Stomach (tissue), 4 donors: ENCODE measurements around the gene RPS6KL1.

Source experiments
- POLR2A ChIP-seq, 4 donors: fragments of 450-650 bp; IDR thresholded peaks; one replicate each; pipeline ENCODE4 v1.6.1; 2016; ENCODE audit warnings: antibody characterized with exemption in 4 of 4, control low read depth in 2 of 4, mild to moderate bottlenecking in 1 of 4, moderate library complexity in 1 of 4
- POLR2AphosphoS5 ChIP-seq, 3 donors: sonication (generic); formaldehyde crosslinking; IDR thresholded peaks; one replicate each; pipeline ENCODE4 v1.6.1; 2016; ENCODE audit warnings: antibody characterized with exemption in 3 of 3
- TF ChIP-seq, protein P1 (sequence below), 7 experiments: fragments of 450-650 bp in 4 of 7; fragments of 200-600 bp in 3 of 7; sonication (generic) in 3 of 7; IDR thresholded peaks; one replicate each; pipeline ENCODE4 v1.5.1; 2016 to 2019; ENCODE audit warnings: antibody characterized with exemption in 7 of 7, control low read depth in 2 of 7, mild to moderate bottlenecking in 1 of 7

GRCh38 chr14:74868739-74869138, 54.3 kb downstream of the RPS6KL1 start:
- TF ChIP-seq, protein P1, sequence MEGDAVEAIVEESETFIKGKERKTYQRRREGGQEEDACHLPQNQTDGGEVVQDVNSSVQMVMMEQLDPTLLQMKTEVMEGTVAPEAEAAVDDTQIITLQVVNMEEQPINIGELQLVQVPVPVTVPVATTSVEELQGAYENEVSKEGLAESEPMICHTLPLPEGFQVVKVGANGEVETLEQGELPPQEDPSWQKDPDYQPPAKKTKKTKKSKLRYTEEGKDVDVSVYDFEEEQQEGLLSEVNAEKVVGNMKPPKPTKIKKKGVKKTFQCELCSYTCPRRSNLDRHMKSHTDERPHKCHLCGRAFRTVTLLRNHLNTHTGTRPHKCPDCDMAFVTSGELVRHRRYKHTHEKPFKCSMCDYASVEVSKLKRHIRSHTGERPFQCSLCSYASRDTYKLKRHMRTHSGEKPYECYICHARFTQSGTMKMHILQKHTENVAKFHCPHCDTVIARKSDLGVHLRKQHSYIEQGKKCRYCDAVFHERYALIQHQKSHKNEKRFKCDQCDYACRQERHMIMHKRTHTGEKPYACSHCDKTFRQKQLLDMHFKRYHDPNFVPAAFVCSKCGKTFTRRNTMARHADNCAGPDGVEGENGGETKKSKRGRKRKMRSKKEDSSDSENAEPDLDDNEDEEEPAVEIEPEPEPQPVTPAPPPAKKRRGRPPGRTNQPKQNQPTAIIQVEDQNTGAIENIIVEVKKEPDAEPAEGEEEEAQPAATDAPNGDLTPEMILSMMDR (IDR thresholded peaks at IDR 0.05): no peak
- no peak for TF ChIP-seq POLR2AphosphoS5 (IDR thresholded peaks at IDR 0.05)
- no peak for TF ChIP-seq POLR2A (IDR thresholded peaks at IDR 0.05)
